Sigmoid colon (tissue), 7 donors: Measurements from ENCODE around the gene LRCH2. TPM values are rescaled to one million over a fixed set of nuclear protein-coding genes. Genes with fewer than 3 reads are reported as not detected.

Experiments
- DNase-seq: peaks from one replicate; pipeline ENCODE4 v3.0.0-alpha.2; 2019
- H3K27ac ChIP-seq, 4 donors: fragments of 200-600 bp; sonication (generic); one replicate each; pipeline ENCODE4 v1.5.1; 2016 to 2019; ENCODE audit warnings: mild to moderate bottlenecking in 1 of 4
- H3K27me3 ChIP-seq, 3 donors: fragments of 200-600 bp; sonication (generic); one replicate each; pipeline ENCODE4 v1.5.1; 2019; ENCODE audit warnings: mild to moderate bottlenecking in 1 of 3
- H3K36me3 ChIP-seq, 4 donors: fragments of 200-600 bp; sonication (generic); one replicate each; pipeline ENCODE4 v1.5.1; 2016 to 2019
- H3K4me1 ChIP-seq, 4 donors: fragments of 200-600 bp; sonication (generic); one replicate each; pipeline ENCODE4 v1.5.1; 2017 to 2019
- H3K4me3 ChIP-seq, 4 donors: fragments of 200-600 bp; sonication (generic); one replicate each; pipeline ENCODE4 v1.5.1; 2017 to 2019; ENCODE audit warnings: mild to moderate bottlenecking in 2 of 4, moderate library complexity in 1 of 4
- H3K9me3 ChIP-seq, 4 donors: fragments of 200-600 bp in 3 of 4; sonication (generic) in 3 of 4; one replicate each; pipeline versions ENCODE4 v1.5.1 to v1.6.1; 2013 to 2019
- CTCF ChIP-seq, 4 experiments: fragments of 450-650 bp in 3 of 4; fragments of 200-600 bp in 1 of 4; IDR thresholded peaks; one replicate each; pipeline ENCODE4 v1.5.1; 2016 to 2019; ENCODE audit warnings: antibody characterized with exemption in 4 of 4, mild to moderate bottlenecking in 3 of 4, moderate library complexity in 2 of 4
- EP300 ChIP-seq, 4 donors: sonication (generic); formaldehyde crosslinking; IDR thresholded peaks; one replicate each; pipeline ENCODE4 v1.6.1; 2017; ENCODE audit warnings: antibody characterized with exemption in 4 of 4
- POLR2A ChIP-seq, 2 donors: fragments of 450-650 bp; IDR thresholded peaks; one replicate each; pipeline ENCODE4 v1.6.1; 2016; ENCODE audit warnings: antibody characterized with exemption in 2 of 2, mild to moderate bottlenecking in 2 of 2, moderate library complexity in 2 of 2
- POLR2AphosphoS5 ChIP-seq, 4 donors: sonication (generic); formaldehyde crosslinking; IDR thresholded peaks; one replicate each; pipeline ENCODE4 v1.6.1; 2017; ENCODE audit warnings: antibody characterized with exemption in 4 of 4
- WGBS, 2 donors: extraction: QIAGEN DNeasy Blood & Tissue Kit; methylation state at CpG; one replicate each; pipeline ENCODE4 v1.1.7; 2013; 5-methylcytosine and 5-hydroxymethylcytosine counted together
- intact Hi-C: fragments of 100-400 bp; cut with DNase I; formaldehyde crosslinking; loops from one replicate; pipeline ENCODE4 v1.15.1; 2023
- polyA plus RNA-seq, 3 donors: library from polyadenylated mRNA; stranded (reverse); fragments of 200-250 nt; gene quantifications; one replicate each; pipeline ENCODE4 v1.2.3, GENCODE V29; 2013
- total RNA-seq, 4 donors: library from RNA; depleted of rRNA; stranded (reverse); fragments of >200 nt; gene quantifications; one replicate each; pipeline ENCODE4 v1.1.0, GENCODE V29; 2016
- donor health status: healthy with polysubstance abuse.
- donor health status: Bipolar disorder and iron deficiency.
- donor health status: healthy.

The LRCH2 gene
- total and polyA plus RNA-seq, 7 donors = 0.23 to 48.2 (median 31.9) TPM

- DNase-seq = no peak
- intact Hi-C loops = no loop called here
- Histone ChIP-seq H3K4me3 (no peak overlapping the region), H3K27ac (no peak overlapping the region), H3K9me3 (no peaks in the 10 kb centered on the region), H3K27me3 (no peaks in the 10 kb centered on the region), H3K36me3 (peaks cover 0 to 3% (median 0%) of the 10 kb centered on the region in 4 donors), H3K4me1 (no peaks in the 10 kb centered on the region)
- WGBS, 2 donors = 61 to 83% methylated on average over 5 of the region's 5 CpGs
- TF ChIP-seq CTCF (IDR thresholded peaks at IDR 0.05) = no peak
- TF ChIP-seq EP300 (IDR thresholded peaks at IDR 0.05) = no peak
- no peak for TF ChIP-seq POLR2AphosphoS5 (IDR thresholded peaks at IDR 0.05)
- TF ChIP-seq POLR2A (IDR thresholded peaks at IDR 0.05) = no peak
These were observed 95.9 kb downstream of the LRCH2 start for GRCh38 chrX:115138040-115138439.

- no peaks in the 10 kb centered on the region for H3K4me1 ChIP-seq
- intact Hi-C loops = no loop called here
- 68 to 80% methylated on average over 3 of the region's 3 CpGs for WGBS, 2 donors
These were observed 99.5 kb downstream of the LRCH2 start for GRCh38 chrX:115134382-115134781.

GRCh38 chrX:115112411-115112810 lies 121.5 kb downstream of the LRCH2 start:
- TF ChIP-seq POLR2AphosphoS5 (IDR thresholded peaks at IDR 0.05) (no peak), POLR2A (IDR thresholded peaks at IDR 0.05) (no peak), EP300 (IDR thresholded peaks at IDR 0.05) (no peak), CTCF (IDR thresholded peaks at IDR 0.05) (no peak)
- Histone ChIP-seq H3K4me3 (no peak overlapping the region), H3K4me1 (no peaks in the 10 kb centered on the region), H3K27me3 (no peaks in the 10 kb centered on the region), H3K36me3 (no peaks in the 10 kb centered on the region), H3K27ac (no peak overlapping the region), H3K9me3 (no peaks in the 10 kb centered on the region)
- intact Hi-C loops = no loop called here
- DNase-seq = no peak

More at GRCh38 chrX:115134382-115134781, 99.5 kb downstream of the LRCH2 start:
- H3K27ac ChIP-seq = no peak overlapping the region
- no peaks in the 10 kb centered on the region for H3K9me3 ChIP-seq
- TF ChIP-seq POLR2AphosphoS5 (IDR thresholded peaks at IDR 0.05) = no peak
- no peak for TF ChIP-seq EP300 (IDR thresholded peaks at IDR 0.05)
- no peak for TF ChIP-seq CTCF (IDR thresholded peaks at IDR 0.05)
- no peak for TF ChIP-seq POLR2A (IDR thresholded peaks at IDR 0.05)
- DNase-seq = no peak
- no peaks in the 10 kb centered on the region for H3K36me3 ChIP-seq
- no peaks in the 10 kb centered on the region for H3K27me3 ChIP-seq
- no peak overlapping the region for H3K4me3 ChIP-seq

- no peak for TF ChIP-seq POLR2AphosphoS5 (IDR thresholded peaks at IDR 0.05)
- no peak for TF ChIP-seq EP300 (IDR thresholded peaks at IDR 0.05)
- TF ChIP-seq POLR2A (IDR thresholded peaks at IDR 0.05) = no peak
- TF ChIP-seq CTCF (IDR thresholded peaks at IDR 0.05) = no peak
- H3K36me3 ChIP-seq = peaks cover 0 to 9% (median 0%) of the 10 kb centered on the region in 4 donors
- no peak for DNase-seq
- no peaks in the 10 kb centered on the region for H3K27me3 ChIP-seq
- H3K4me3 ChIP-seq = no peak overlapping the region
- H3K27ac ChIP-seq = no peak overlapping the region
- intact Hi-C loops = no loop called here
- WGBS, 2 donors = 91 to 94% methylated on average over 4 of the region's 4 CpGs
- H3K4me1 ChIP-seq = no peaks in the 10 kb centered on the region
- H3K9me3 ChIP-seq = no peaks in the 10 kb centered on the region
These were observed 135.0 kb downstream of the LRCH2 start for GRCh38 chrX:115098897-115099296.

- no peaks in the 10 kb centered on the region for H3K9me3 ChIP-seq
- TF ChIP-seq CTCF (IDR thresholded peaks at IDR 0.05) (no peak), POLR2A (IDR thresholded peaks at IDR 0.05) (no peak), POLR2AphosphoS5 (IDR thresholded peaks at IDR 0.05) (no peak), EP300 (IDR thresholded peaks at IDR 0.05) (no peak)
- no peak overlapping the region for H3K27ac ChIP-seq
- DNase-seq = no peak
- intact Hi-C loops = no loop called here
- WGBS, 2 donors = 56 to 73% methylated on average over 1 of the region's 1 CpG
- no peaks in the 10 kb centered on the region for H3K27me3 ChIP-seq
- H3K4me3 ChIP-seq = no peak overlapping the region
- H3K36me3 ChIP-seq = peaks cover 0 to 7% (median 0%) of the 10 kb centered on the region in 4 donors
- no peaks in the 10 kb centered on the region for H3K4me1 ChIP-seq
These were observed 140.7 kb downstream of the LRCH2 start for GRCh38 chrX:115093191-115093590.
